ENCODE measurements around the gene NRXN3.

- TF ChIP-seq EZH2phosphoT487 (IDR thresholded peaks at IDR 0.05; ENCODE audit: borderline replicate concordance) (no peak), ZFX (IDR thresholded peaks at IDR 0.05) (no peak), CTCF (IDR thresholded peaks at IDR 0.05 in 2 of 3, conservative IDR thresholded peaks at IDR 0.05 in 1 of 3; ENCODE audit: borderline replicate concordance in 1 of 3, insufficient read depth in 1 of 3, low read depth in 2 of 3, low read length in 2 of 3) (no peak), POLR2A (IDR thresholded peaks at IDR 0.05; ENCODE audit: borderline replicate concordance, extremely low read depth, insufficient read depth, insufficient read length) (no peak), SP1 (IDR thresholded peaks at IDR 0.05; ENCODE audit: low read depth) (no peak), JUND (IDR thresholded peaks at IDR 0.05) (no peak), SIN3A (IDR thresholded peaks at IDR 0.05; ENCODE audit: low read depth) (no peak), EGR1 (IDR thresholded peaks at IDR 0.05; ENCODE audit: low read depth) (no peak), YY1 (IDR thresholded peaks at IDR 0.05; ENCODE audit: extremely low read depth, insufficient replicate concordance, low read depth, low read length) (no peak), REST (IDR thresholded peaks at IDR 0.05; ENCODE audit: low read depth) (no peak), POLR2AphosphoS5 (IDR thresholded peaks at IDR 0.05; ENCODE audit: low read depth, low read length) (no peak), TCF7L2 (IDR thresholded peaks at IDR 0.05; ENCODE audit: borderline replicate concordance, extremely low read depth, insufficient read depth, insufficient read length) (no peak)
- TF ChIP-seq, protein P1, sequence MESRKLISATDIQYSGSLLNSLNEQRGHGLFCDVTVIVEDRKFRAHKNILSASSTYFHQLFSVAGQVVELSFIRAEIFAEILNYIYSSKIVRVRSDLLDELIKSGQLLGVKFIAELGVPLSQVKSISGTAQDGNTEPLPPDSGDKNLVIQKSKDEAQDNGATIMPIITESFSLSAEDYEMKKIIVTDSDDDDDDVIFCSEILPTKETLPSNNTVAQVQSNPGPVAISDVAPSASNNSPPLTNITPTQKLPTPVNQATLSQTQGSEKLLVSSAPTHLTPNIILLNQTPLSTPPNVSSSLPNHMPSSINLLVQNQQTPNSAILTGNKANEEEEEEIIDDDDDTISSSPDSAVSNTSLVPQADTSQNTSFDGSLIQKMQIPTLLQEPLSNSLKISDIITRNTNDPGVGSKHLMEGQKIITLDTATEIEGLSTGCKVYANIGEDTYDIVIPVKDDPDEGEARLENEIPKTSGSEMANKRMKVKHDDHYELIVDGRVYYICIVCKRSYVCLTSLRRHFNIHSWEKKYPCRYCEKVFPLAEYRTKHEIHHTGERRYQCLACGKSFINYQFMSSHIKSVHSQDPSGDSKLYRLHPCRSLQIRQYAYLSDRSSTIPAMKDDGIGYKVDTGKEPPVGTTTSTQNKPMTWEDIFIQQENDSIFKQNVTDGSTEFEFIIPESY (IDR thresholded peaks at IDR 0.05; ENCODE audit: extremely low read depth, insufficient replicate concordance, low read length) = no peak
Observed at GRCh38 chr14:78857974-78858373, 687.8 kb downstream of the NRXN3 start.

Measured in HCT116 (cell line).